Hair follicle dermal papilla cell (primary cell): ENCODE measurements around the gene ACP5. TPM values are rescaled to one million over a fixed set of nuclear protein-coding genes. Genes with fewer than 3 reads are reported as not detected.

Experiments
- total RNA-seq: library from RNA; depleted of rRNA; stranded (reverse); fragments of >200 nt; gene quantifications from 2 replicates; pipeline ENCODE4 v1.2.3, GENCODE V29; 2012

Gene ACP5
- total RNA-seq = 0.61 and 1.3 TPM in 2 replicates

GRCh38 chr19:11577451-11578257 lies at the start of gene ACP5:
Gene ACP5 (minus strand): TSS chr19:11577645. CDS start chr19:11577317, 328 bp downstream.

GRCh38 chr19:11597202-11598102 lies 20.0 kb upstream of the ACP5 start, which contains the start of gene ZNF627:
Gene ZNF627 (plus strand): TSS chr19:11597483. CDS start chr19:11597628, 145 bp downstream.

GRCh38 chr19:11558881-11559828 lies 18.3 kb downstream of the ACP5 start, which contains the start of gene ELOF1:
Gene ELOF1 (minus strand): TSS chr19:11559230. CDS start chr19:11554347, 4,883 bp downstream.

GRCh38 chr19:11538232-11539036 lies 39.0 kb downstream of the ACP5 start, which contains the start of gene CNN1:
Gene CNN1 (plus strand): TSS chr19:11538851. CDS start chr19:11538928, 77 bp downstream.

GRCh38 chr19:11528551-11529341 lies 48.7 kb downstream of the ACP5 start, which contains the start of gene ECSIT:
Gene ECSIT (minus strand): TSS chr19:11529134. CDS start chr19:11519170, 9,964 bp downstream.

Other genes with a start within 250 kb of the ACP5 start
- gene RAB3D, start 238.0 kb downstream of the ACP5 start, total RNA-seq = 23.7 and 24.3 TPM in 2 replicates
- 51.1 and 82.2 TPM in 2 replicates for gene TMEM205, start 231.4 kb downstream of the ACP5 start, total RNA-seq
- gene CCDC159, start 231.1 kb downstream of the ACP5 start, total RNA-seq = 6.1 and 10.5 TPM in 2 replicates
- gene PLPPR2, start 222.2 kb downstream of the ACP5 start, total RNA-seq = 24.2 and 26.5 TPM in 2 replicates
- gene SWSAP1, start 203.0 kb downstream of the ACP5 start, total RNA-seq = 0.97 TPM in 2 replicates
- gene EPOR, start 193.3 kb downstream of the ACP5 start, total RNA-seq = 2.3 and 2.8 TPM in 2 replicates
- 0.16 and 1.6 TPM in 2 replicates for gene RGL3, start 158.3 kb downstream of the ACP5 start, total RNA-seq
- 0.32 and 0.36 TPM in 2 replicates for gene ODAD3, start 142.5 kb downstream of the ACP5 start, total RNA-seq
- 131 and 134 TPM in 2 replicates for gene PRKCSH, start 142.0 kb downstream of the ACP5 start, total RNA-seq
- gene ELAVL3, start 96.6 kb downstream of the ACP5 start, total RNA-seq = 0.73 TPM in 1 of 2 replicates, not detected in the other
- gene ZNF653, start 71.8 kb downstream of the ACP5 start, total RNA-seq = 5.2 and 6.8 TPM in 2 replicates
- 28.8 and 33.6 TPM in 2 replicates for gene ECSIT, start 48.5 kb downstream of the ACP5 start, total RNA-seq
- gene CNN1, start 38.8 kb downstream of the ACP5 start, total RNA-seq = 8.4 and 13.2 TPM in 2 replicates
- 30.8 TPM in 2 replicates for gene ELOF1, start 18.4 kb downstream of the ACP5 start, total RNA-seq
- 13.5 and 19.0 TPM in 2 replicates for gene ZNF627, start 19.8 kb upstream of the ACP5 start, total RNA-seq
- 3.6 and 4.3 TPM in 2 replicates for gene ZNF823, start 161.3 kb upstream of the ACP5 start, total RNA-seq
- gene ZNF441, start 189.4 kb upstream of the ACP5 start, total RNA-seq = 10.8 and 11.8 TPM in 2 replicates
- gene ZNF491, start 220.9 kb upstream of the ACP5 start, total RNA-seq = 3.6 and 4.7 TPM in 2 replicates
- 8.5 and 10.4 TPM in 2 replicates for gene ZNF440, start 236.6 kb upstream of the ACP5 start, total RNA-seq